Trophoblast cell (in vitro differentiated cells and primary cell): ENCODE results near the gene SSBP2.

Source experiments
- DNase-seq, 2 donors: peaks; one replicate each; pipeline ENCODE4 v3.0.0-alpha.2; 2016
- H2AFZ ChIP-seq: 2 replicates; pipeline ENCODE4 v1.6.1; 2013; ENCODE audit warnings: low read length, moderate library complexity, mild to moderate bottlenecking; ENCODE audit not compliant: insufficient read depth, poor library complexity
- H2AK5ac ChIP-seq: 2 replicates; pipeline ENCODE4 v1.6.1; 2013; ENCODE audit warnings: mild to moderate bottlenecking, low read length
- H2BK120ac ChIP-seq: 2 replicates; pipeline ENCODE4 v1.6.1; 2013; ENCODE audit warnings: low read length, mild to moderate bottlenecking, moderate library complexity; ENCODE audit not compliant: insufficient read depth, poor library complexity
- H2BK12ac ChIP-seq: 2 replicates; pipeline ENCODE4 v1.6.1; 2013; ENCODE audit warnings: mild to moderate bottlenecking, low read length, moderate library complexity
- H2BK5ac ChIP-seq: 2 replicates; pipeline ENCODE4 v1.6.1; 2013; ENCODE audit warnings: low read length, low read depth, moderate library complexity, mild to moderate bottlenecking; ENCODE audit not compliant: poor library complexity
- H3K14ac ChIP-seq: 2 replicates; pipeline ENCODE4 v1.6.1; 2013; ENCODE audit warnings: mild to moderate bottlenecking, low read length
- H3K18ac ChIP-seq: 2 replicates; pipeline ENCODE4 v1.6.1; 2013; ENCODE audit warnings: mild to moderate bottlenecking, low read length
- H3K23ac ChIP-seq: 2 replicates; pipeline ENCODE4 v1.6.1; 2013; ENCODE audit warnings: low read length
- H3K27ac ChIP-seq: 2 replicates; pipeline ENCODE4 v1.5.1; 2013; ENCODE audit warnings: low read depth, mild to moderate bottlenecking, inconsistent platforms, low read length, moderate library complexity
- H3K27me3 ChIP-seq: 2 replicates; pipeline ENCODE4 v1.6.1; 2013; ENCODE audit warnings: inconsistent platforms, mild to moderate bottlenecking, low read length, moderate library complexity; ENCODE audit not compliant: insufficient read depth
- H3K36me3 ChIP-seq, 2 experiments: 1 replicate in 1 of 2; 2 replicates in 1 of 2; pipeline ENCODE4 v1.6.1; 2013; ENCODE audit warnings: low read length in 2 of 2, mild to moderate bottlenecking in 2 of 2, moderate library complexity in 1 of 2; ENCODE audit not compliant: insufficient read depth in 2 of 2, control insufficient read depth in 1 of 2
- H3K4ac ChIP-seq: 2 replicates; pipeline ENCODE4 v1.6.1; 2013; ENCODE audit warnings: low read depth, mild to moderate bottlenecking, low read length, moderate library complexity
- H3K4me1 ChIP-seq, 2 experiments: 1 replicate in 1 of 2; 2 replicates in 1 of 2; pipeline ENCODE4 v1.6.1; 2013; ENCODE audit warnings: low read length in 2 of 2, mild to moderate bottlenecking in 2 of 2, moderate library complexity in 1 of 2; ENCODE audit not compliant: insufficient read depth in 2 of 2, control insufficient read depth in 1 of 2
- H3K4me2 ChIP-seq: 2 replicates; pipeline ENCODE4 v1.6.1; 2013; ENCODE audit warnings: inconsistent platforms, mild to moderate bottlenecking, low read length, moderate library complexity
- H3K4me3 ChIP-seq: 2 replicates; pipeline ENCODE4 v1.5.1; 2013; ENCODE audit warnings: mild to moderate bottlenecking, low read depth, low read length, inconsistent platforms
- H3K79me1 ChIP-seq: one replicate; pipeline ENCODE4 v1.6.1; 2013; ENCODE audit warnings: low read length
- H3K79me2 ChIP-seq: 2 replicates; pipeline ENCODE4 v1.6.1; 2013; ENCODE audit warnings: low read length, mild to moderate bottlenecking; ENCODE audit not compliant: control insufficient read depth, insufficient read depth, poor library complexity
- H3K9ac ChIP-seq: 2 replicates; pipeline ENCODE4 v1.6.1; 2013; ENCODE audit warnings: mild to moderate bottlenecking, low read length
- H3K9me3 ChIP-seq: 2 replicates; pipeline ENCODE4 v1.6.1; 2013; ENCODE audit warnings: low read depth, mild to moderate bottlenecking, control low read depth, inconsistent platforms, low read length; ENCODE audit not compliant: insufficient read depth
- H4K12ac ChIP-seq: 2 replicates; pipeline ENCODE4 v1.6.1; 2013; ENCODE audit warnings: low read depth, mild to moderate bottlenecking, low read length, moderate library complexity
- H4K8ac ChIP-seq: 2 replicates; pipeline ENCODE4 v1.6.1; 2013; ENCODE audit warnings: low read depth, mild to moderate bottlenecking, low read length, moderate library complexity
- H4K91ac ChIP-seq: one replicate; pipeline ENCODE4 v1.6.1; 2013; ENCODE audit warnings: low read depth, mild to moderate bottlenecking, low read length, moderate library complexity
- WGBS: extraction: QIAGEN DNeasy Blood & Tissue Kit; methylation state at CpG from one replicate; pipeline ENCODE4 v1.1.7; 2013; ENCODE audit warnings: missing lambda C conversion rate; ENCODE audit not compliant: insufficient read length, insufficient coverage; ENCODE audit errors: extremely low coverage; 5-methylcytosine and 5-hydroxymethylcytosine counted together

Gene SSBP2

DNA sequence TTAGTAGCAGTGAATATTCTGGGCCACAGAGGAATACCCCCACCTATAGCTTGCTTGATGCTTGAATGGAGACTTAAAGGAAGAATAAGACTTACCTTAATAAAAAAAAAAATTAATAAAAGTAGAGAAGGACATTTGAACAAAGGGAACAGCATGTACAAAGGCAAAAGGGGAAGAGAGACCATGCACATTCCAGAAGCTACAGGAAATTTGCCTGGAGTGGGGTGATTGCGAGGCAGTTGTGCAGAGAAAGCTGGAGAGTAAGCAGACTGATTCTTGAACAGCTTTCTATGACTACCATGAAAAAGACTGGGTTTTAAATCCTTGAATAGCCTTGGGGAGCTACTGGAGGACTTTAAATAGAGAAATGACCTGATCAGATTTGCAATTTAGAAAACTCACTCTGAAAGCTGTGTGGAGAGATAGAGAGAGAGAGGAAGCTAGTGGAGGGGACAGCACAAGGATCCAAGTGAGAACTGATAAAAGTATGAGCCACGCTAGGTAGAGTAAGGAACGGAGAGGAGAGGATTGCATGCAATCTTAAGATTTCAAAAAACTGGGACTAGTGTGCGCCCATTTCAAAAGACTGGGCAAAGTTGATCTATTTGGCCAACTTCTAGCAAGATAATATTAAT is 12.5 kb upstream of the SSBP2 start:
- H3K9ac ChIP-seq = no peak overlapping the region
- no peaks in the 10 kb centered on the region for H3K36me3 ChIP-seq
- H3K18ac ChIP-seq = no peak overlapping the region

DNA sequence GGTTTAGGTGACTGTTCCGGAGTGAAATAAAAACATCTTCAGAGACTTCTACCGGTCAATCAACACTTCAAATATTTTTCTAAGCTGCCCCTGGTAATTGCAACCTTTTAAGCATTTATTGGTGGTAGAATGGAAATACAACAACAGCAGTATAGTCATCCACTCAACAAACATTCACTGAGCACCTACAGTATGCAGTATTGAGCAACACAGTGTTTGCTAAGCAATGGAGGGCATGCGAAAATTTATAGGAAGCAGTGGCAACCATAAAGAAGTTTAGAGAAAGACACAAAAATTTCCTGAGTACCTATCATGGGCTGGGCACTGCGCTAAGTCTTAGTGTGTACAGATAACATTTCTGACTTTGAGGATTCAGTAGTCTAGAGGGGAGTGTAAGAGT is 12.0 kb upstream of the SSBP2 start:
- Histone ChIP-seq H3K4me2 (no peak overlapping the region), H3K23ac (no peak overlapping the region), H3K4me1 (peaks cover 0 to 4% of the 10 kb centered on the region in 2 experiments), H3K9me3 (no peaks in the 10 kb centered on the region), H2BK12ac (no peak overlapping the region), H2AK5ac (no peak overlapping the region), H4K91ac (no peak overlapping the region), H3K79me1 (peaks cover 2% of the 10 kb centered on the region), H3K4me3 (no peak overlapping the region), H3K18ac (no peak overlapping the region), H3K9ac (no peak overlapping the region), H3K79me2 (no peaks in the 10 kb centered on the region), H3K14ac (no peak overlapping the region), H4K8ac (no peak overlapping the region), H2BK120ac (no peak overlapping the region), H2BK5ac (no peak overlapping the region), H4K12ac (no peak overlapping the region), H2AFZ (no peak overlapping the region), H3K27me3 (no peaks in the 10 kb centered on the region), H3K27ac (no peak overlapping the region), H3K4ac (no peak overlapping the region), H3K36me3 (no peaks in the 10 kb centered on the region)
- DNase-seq = peak in 1 of 2 donors; percentile 47
- no CpG with 5 or more reads among the region's 4 CpGs for WGBS

More for the DNA sequence above, 12.5 kb upstream of the SSBP2 start:
- Histone ChIP-seq H2BK5ac (no peak overlapping the region), H4K91ac (no peak overlapping the region), H3K79me1 (peaks cover 2% of the 10 kb centered on the region), H4K8ac (no peak overlapping the region), H3K9me3 (no peaks in the 10 kb centered on the region), H3K14ac (no peak overlapping the region), H3K4ac (no peak overlapping the region), H3K23ac (no peak overlapping the region), H3K4me2 (no peak overlapping the region), H2AK5ac (no peak overlapping the region), H3K27me3 (no peaks in the 10 kb centered on the region), H3K27ac (no peak overlapping the region), H2AFZ (no peak overlapping the region), H2BK120ac (no peak overlapping the region), H3K4me3 (no peak overlapping the region), H3K79me2 (no peaks in the 10 kb centered on the region), H3K4me1 (peaks cover 0 to 4% of the 10 kb centered on the region in 2 experiments), H4K12ac (no peak overlapping the region), H2BK12ac (no peak overlapping the region)
- WGBS = no CpG with 5 or more reads among the region's 4 CpGs
- DNase-seq = no peak

GRCh38 chr5:81762401-81762800 is 11.5 kb upstream of the SSBP2 start:
- H3K4me3 ChIP-seq = no peak overlapping the region
- H3K27ac ChIP-seq = no peak overlapping the region
- H3K79me1 ChIP-seq = peaks cover 4% of the 10 kb centered on the region
- no peak overlapping the region for H4K91ac ChIP-seq
- H2BK12ac ChIP-seq = no peak overlapping the region
- no peaks in the 10 kb centered on the region for H3K9me3 ChIP-seq
- H3K4me2 ChIP-seq = no peak overlapping the region
- H3K4me1 ChIP-seq = peaks cover 0 to 4% of the 10 kb centered on the region in 2 experiments
- no peak overlapping the region for H2AFZ ChIP-seq
- no peak overlapping the region for H4K12ac ChIP-seq
- no peak overlapping the region for H3K14ac ChIP-seq
- H3K9ac ChIP-seq = no peak overlapping the region
- H3K18ac ChIP-seq = no peak overlapping the region
- no peaks in the 10 kb centered on the region for H3K27me3 ChIP-seq
- H2AK5ac ChIP-seq = no peak overlapping the region
- no peak overlapping the region for H3K4ac ChIP-seq
- H2BK5ac ChIP-seq = no peak overlapping the region
- H3K79me2 ChIP-seq = no peaks in the 10 kb centered on the region
- H3K23ac ChIP-seq = no peak overlapping the region
- H2BK120ac ChIP-seq = no peak overlapping the region
- WGBS = no CpG with 5 or more reads among the region's 3 CpGs
- no peak for DNase-seq
- no peaks in the 10 kb centered on the region for H3K36me3 ChIP-seq
- H4K8ac ChIP-seq = no peak overlapping the region

DNA sequence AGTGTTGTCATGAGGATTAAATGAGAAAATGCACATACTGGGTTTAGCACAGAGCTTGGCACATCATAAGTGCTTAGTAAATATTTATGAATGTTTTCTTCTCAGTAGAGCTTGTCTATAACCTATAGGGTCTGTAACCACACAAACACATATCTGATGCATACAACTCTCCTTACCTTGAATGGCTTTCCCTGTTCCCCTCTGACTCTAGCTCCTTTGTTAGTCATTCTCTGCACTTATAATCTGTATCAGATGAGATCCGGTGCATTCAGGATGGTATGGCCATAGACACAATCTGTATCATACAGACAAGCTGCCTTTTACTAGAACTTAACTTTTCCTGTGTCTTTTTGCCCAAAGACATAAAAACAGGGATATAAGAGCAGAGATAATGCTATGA is 11.1 kb upstream of the SSBP2 start:
- no peak overlapping the region for H3K18ac ChIP-seq
- no peak overlapping the region for H4K91ac ChIP-seq
- no peak overlapping the region for H3K4me2 ChIP-seq
- no peak overlapping the region for H3K4ac ChIP-seq
- no peak overlapping the region for H2BK5ac ChIP-seq
- no peaks in the 10 kb centered on the region for H3K9me3 ChIP-seq
- no peaks in the 10 kb centered on the region for H3K27me3 ChIP-seq
- H2AFZ ChIP-seq = no peak overlapping the region
- no peak for DNase-seq
- H3K27ac ChIP-seq = no peak overlapping the region
- peaks cover 2% of the 10 kb centered on the region for H3K79me1 ChIP-seq
- H4K12ac ChIP-seq = no peak overlapping the region
- H2BK12ac ChIP-seq = no peak overlapping the region
- H3K36me3 ChIP-seq = no peaks in the 10 kb centered on the region
- no peak overlapping the region for H4K8ac ChIP-seq
- H3K23ac ChIP-seq = no peak overlapping the region
- WGBS = no CpG with 5 or more reads among the region's 1 CpG
- no peak overlapping the region for H3K4me3 ChIP-seq
- no peaks in the 10 kb centered on the region for H3K79me2 ChIP-seq
- H2BK120ac ChIP-seq = no peak overlapping the region
- no peak overlapping the region for H2AK5ac ChIP-seq
- H3K9ac ChIP-seq = no peak overlapping the region
- peaks cover 0 to 2% of the 10 kb centered on the region in 2 experiments for H3K4me1 ChIP-seq
- H3K14ac ChIP-seq = no peak overlapping the region
